SIG-M5 treated with dmso at 0.1 percent for 504 hours (cell line): Measurements from ENCODE around the gene OPN1MW3.
"Not testable (repeated sequence)": the region's sequence is repeated elsewhere in the genome, so short reads cannot be mapped to it uniquely, and the experiment has no call there.

ENCODE experiments used
- DNase-seq: peaks from one replicate; lab custom pipeline; 2025; ENCODE audit not compliant: unreplicated experiment; lab: John Stamatoyannopoulos, UW

Gene OPN1MW3

DNA sequence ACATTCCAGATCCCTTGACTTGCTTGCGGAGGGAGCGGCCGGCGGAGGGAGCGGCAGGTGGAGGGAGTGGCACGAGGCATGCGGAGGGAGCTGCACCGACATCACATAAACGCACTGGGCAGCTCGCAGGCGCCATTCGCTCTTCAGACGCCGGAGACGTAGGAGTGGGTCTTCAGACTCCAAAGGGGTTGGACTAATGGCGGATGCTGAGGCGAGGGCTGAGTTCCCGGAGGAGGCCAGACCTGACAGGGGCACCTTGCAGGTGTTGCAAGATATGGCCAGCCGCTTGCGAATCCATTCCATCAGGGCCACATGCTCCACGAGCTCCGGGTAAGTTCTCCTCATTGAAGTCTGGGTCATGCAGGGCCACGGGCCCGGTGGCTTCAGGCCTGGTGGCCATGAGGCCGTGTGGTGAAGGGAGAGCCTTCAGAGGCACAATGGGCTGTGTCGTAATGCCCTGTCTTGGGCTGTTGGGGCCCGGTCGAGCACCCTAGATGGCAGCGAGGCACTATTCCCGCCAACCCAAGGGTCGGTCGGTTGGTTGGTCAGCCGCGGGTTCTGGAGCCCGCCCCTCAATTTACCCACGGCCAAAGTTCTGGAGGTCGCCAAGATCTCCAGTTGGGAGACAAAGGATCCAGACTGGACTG, 38.4 kb downstream of the OPN1MW3 start, which contains the start of gene TKTL1:
TSS of gene TKTL1 (plus strand) at position 132 of the 647 bp plus-strand sequence. CDS start at position 197, 65 bp downstream.
- no peak for DNase-seq

DNA sequence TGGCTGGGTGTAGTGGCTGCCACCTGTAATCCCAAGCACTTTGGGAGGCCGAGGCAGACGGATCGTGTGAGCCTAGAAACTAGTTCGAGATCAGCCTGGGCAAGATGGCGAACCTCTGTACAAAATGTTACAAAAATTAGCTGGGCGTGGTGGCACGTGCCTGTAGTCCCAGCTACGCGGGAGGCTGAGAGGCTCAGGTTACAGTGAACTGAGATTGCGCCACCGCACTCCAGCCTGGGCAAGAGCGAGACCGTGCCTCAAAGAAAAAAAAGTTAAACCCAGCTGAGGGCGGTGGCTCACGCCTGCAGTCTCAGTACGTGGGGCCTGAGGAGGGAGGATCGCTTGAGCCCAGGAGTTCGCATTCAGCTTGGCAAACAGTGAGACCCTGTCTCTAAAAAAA, 39.3 kb downstream of the OPN1MW3 start:
- no peak for DNase-seq

DNA sequence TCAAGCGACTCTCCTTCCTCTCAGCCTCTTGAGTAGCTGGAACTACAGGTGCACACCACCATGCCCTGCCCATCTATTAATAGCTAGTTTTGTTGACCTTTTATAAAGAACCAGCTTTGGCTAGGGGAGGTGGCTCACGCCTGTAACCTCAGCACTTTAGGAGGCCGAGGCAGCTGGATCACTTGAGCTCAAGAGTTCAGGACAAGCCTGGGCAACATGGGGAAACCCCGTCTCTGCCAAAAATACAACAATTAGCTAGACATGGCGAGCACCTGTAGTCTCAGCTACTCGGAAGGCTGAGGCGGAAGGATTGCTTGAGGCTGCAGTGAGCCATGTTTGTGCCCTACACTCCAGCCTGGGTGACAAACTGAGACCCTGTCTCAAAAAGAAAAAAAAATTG, 40.9 kb downstream of the OPN1MW3 start:
- no peak for DNase-seq

DNA sequence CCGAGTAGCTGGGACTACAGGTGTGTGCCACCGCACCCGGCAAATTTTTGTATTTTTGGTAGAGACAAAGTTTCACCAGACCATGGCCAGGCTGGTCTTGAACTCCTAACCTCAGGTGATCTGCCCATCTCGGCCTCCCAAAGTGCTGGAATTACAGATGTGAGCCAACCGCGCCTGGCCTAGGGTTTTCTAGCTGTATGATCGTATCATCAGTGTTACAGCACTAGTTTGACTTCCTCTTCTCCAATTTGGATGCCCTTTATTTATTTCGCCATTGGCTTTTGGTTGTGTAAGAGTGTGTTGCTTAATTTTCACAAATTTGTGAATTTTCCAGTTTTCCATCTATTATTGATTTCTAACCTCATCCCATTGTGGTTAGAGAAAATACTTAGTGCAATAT, 43.4 kb downstream of the OPN1MW3 start:
- peak; percentile 78 for DNase-seq

DNA sequence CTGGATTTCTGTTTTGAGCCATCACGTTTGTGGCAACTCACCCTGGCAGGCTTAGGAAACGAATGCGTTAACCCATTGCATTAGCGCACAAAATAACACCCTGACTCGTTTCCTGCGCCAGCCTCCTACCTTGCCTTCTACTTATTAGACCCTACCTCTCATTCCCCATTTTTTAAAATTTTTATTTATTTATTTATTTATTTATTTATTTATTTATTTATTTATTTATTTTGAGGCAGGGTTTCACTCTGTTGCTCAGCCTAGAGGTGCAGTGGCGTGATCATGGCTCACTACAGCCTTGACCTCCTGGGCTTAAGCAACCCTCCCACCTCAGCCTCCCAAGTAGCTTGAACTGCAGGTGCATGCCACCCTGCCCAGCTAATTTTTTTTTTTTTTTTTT, 45.6 kb downstream of the OPN1MW3 start:
- DNase-seq, result not testable (repeated sequence)

DNA sequence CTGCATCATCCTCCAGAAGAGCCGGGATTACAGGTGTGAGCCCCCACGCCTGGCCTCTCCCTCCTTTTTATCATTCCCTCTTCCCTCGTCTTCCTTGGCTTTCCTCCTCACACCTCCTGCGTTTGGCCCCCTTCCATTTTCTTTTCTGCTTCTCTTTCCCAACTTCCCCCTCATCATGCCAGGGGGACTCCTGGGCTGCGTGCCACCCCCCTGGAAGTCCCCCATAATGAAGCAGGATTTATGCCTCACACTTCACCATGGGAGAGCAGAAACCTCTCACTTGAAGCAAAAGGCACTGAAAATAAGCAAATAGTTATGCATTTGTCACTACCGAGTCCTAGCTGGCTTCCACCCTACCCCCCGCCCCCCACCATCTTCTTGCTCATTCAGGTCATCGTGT, 46.1 kb downstream of the OPN1MW3 start:
- no peak for DNase-seq

DNA sequence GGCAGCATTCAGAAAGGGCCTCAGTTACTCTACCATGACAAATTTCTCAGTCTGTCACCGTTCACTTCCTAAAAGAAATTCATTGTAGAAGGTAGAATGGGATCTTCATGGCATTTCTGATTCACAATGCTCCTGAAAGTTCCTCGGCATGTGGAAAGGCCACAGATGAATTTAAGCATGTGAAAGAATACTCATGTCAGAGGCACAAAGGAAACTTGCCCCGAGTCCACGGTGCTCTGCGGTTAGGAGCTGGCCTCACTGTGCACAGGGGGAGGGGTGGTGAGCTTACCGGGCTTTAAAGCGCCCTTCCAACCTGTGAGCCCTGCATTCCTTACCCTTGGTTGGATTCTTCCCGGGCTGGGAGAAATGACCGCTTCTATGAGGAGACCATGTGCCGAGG, 47.5 kb downstream of the OPN1MW3 start:
- DNase-seq, result no peak

DNA sequence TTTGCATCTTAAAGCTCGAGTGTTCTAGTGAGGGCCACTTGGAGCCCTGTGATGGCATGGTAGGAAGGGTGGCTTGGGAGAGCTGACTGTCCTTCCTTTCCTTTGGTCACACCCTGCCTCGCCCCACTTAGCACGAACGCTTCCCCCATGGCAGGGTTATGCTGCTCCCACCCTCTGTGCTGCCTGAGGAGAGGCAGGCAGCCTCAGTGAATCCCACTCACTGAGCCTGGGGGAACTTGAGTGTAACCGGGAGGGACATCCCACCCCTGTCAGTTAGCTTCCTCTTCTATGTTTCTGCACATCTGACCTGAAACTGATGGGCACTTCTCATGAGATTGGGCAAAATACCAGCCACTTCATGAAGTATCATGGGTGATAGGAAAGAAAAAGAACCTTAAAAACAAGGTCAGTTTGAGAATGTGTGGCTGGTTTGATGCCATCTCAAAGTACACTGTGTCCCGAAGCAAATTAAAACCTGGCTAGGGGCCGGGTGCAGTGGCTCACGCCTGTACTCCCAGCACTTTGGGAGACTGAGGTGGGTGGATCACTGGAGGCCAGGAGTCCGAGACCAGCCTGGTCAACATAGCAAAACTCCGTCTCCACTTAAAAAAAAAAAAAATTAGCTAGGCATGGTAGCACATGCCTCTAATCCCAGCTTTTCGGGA, 48.3 kb downstream of the OPN1MW3 start:
- no peak for DNase-seq

DNA sequence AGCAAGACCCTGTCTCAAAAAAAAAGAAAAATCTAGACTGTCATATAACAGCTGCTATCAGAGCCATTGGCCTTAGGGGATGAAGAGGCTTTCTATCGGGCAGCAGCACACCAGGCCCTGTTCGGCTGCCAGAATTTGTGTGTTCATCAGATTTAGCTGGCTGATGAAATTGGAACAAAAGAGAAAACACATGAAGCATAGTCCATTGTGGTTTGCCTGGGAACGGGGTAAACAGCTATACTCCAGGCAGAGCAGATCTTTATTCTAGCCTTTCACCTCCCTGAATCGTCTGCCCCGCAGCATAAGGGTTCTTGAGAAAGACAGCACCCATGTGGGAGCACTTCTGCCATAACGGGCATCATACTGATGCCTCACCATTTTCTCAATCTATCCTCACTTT, 49.8 kb downstream of the OPN1MW3 start:
- DNase-seq, result no peak

DNA sequence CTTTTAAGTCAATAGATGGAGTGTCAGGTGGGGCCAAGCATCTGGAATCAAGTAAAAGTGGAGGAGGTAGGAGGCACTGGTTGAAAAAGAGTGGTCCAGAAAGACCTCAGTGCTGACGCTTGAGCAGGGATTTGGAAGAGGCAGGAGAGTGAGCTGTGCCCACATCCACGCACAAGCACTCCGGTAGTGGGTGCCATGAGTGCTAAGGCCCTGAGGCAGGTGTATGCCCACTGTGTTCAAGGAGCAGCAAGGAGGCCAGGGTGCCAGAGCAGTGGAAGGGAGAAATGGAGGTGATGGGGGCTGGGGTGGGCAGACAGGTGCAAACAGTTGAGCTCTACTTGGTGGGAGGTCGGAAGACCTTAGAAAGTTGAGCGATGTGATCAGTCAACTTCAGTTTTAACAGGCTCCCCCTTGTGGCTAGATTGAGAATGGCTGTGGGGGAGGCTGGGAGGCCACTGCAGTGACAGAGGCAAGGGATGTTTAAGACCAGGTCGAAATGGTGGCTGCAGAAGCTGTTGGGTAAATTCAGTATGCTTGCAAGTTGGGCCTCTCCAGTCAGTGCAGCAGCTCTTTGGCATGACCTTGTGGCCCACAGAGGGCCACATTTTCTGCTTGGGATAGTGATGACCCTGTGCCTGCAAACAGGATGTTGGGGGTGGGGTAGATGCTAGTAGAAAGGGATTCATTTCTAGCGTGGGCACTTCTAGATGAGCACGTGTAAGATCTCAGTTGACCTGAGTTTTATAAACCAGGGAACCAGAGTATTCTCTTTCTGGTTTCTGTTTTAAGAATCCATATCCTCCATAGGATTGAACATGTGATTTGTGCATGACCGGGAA, 50.9 kb downstream of the OPN1MW3 start:
- peak; percentile 40 for DNase-seq

DNA sequence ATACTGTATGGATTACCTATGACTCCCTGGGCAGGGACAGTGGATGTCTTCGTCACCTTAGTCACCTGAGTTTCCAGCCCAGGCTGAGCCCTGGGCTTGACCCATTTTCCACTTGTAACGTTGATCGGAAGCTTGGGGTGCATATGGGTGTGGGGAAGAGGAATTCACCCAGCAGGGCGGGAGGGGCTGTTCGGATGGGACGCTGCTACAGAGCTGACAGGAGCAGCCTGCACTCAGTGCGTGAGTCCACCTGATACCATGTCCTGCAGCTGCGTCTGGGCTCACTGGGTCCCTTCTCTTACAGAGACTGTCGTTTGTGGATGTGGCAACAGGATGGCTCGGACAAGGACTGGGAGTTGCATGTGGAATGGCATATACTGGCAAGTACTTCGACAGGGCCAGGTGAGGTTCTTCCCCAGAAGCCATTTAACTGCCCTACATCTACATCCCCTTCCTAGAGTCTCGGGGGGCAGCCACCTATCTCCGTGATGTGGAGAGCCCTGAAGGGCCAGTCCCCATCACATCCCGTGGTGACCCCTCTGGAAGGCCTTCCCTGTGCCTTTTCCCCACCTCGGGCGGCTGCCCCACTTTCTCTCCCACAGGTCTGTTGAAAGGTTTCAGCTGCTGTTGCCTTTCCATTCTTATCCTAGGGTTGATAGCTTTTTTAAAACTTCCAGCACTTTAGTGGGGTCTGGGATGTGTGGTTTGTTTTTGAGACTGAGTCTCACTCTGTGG, 51.8 kb downstream of the OPN1MW3 start:
- DNase-seq, result no peak

DNA sequence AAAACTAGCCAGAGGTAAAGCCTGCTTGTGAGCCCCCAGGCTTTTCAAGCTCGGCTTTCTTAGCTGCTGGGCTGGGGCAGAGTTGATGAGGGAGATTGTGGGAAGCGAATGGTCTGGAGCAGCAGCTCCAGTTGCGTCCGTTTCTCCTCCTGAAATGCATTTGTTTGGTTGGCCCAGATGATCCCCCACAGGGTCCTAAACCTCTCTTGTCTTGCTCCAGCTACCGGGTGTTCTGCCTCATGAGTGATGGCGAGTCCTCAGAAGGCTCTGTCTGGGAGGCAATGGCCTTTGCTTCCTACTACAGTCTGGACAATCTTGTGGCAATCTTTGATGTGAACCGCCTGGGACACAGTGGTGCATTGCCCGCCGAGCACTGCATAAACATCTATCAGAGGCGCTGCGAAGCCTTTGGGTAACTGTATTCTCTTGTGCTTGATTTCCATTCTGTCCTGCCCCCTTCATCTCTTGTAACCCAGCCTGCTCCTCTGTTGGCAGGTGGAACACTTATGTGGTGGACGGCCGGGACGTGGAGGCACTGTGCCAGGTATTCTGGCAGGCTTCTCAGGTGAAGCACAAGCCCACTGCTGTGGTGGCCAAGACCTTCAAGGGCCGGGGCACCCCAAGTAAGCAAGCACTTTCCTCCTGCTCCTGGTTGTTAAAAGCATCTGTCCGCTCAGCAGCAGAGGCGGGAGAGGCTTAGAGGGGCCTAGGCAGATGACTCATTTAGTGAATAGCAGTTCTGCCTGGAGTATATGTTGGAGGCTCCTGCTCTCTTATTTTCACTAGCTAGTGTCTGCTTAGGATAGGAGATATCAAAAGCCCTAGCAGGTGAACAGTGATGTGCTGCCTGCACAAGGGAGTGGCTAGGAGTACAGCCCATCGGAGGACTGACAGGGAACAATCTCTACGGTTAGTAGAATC, 53.5 kb downstream of the OPN1MW3 start:
- no peak for DNase-seq

DNA sequence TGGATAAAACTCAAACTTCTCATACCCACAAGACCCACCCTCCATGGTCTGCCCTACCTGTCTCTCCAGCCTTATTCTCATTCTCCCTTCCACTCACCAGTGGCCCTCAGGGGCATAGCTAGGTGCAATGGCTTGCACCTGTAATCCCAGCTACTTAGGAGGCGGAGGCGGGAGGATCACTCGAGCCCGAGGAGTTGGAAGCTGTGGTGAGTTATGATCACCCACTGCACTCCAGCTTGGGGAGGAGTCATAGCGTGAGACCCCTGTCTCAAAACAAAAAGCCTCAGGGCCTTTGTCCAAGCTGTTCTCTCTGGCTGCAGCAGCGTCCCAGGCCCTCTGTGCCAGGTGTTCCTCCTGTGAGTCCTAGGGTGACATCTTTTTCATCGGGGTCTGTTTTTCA, 54.7 kb downstream of the OPN1MW3 start:
- no peak for DNase-seq

DNA sequence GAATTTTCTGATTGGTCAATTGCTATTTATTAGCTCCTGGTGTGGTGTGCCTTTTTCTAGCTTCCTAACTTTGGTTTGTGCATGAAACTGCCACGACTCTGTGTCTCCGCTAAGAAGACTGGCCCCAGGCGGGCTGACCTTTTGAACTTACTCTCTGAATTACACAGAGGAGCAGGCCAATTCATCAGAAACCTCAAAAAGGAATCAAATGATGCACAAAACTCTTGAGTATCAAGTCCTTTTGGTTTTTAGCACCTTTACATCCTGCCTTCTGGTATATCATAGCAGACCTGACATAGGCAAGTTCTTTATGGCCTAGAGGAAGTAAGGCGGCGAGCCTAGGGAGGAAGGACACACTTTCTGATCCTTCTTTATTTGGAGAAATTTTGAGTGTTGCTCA, 55.8 kb downstream of the OPN1MW3 start:
- DNase-seq, result no peak

DNA sequence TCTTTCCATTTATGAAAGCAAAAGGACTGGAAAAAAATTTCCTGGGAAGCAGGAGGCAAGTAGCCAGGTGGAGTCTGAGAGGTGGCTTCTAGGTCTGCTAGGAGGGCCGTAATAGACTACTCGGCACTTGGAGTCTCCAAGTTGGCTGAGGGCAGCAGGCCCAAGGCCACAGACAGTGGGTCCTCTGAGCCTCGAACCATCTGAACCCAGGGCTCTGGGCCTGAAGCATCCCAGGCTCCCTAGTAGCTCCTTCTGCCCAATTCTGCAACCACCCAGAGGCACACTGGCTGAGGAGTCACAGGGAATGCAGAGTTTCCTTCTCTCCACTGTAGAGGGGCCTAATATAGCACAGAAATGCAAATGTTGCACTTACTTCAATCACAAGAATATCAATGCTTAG, 58.0 kb downstream of the OPN1MW3 start:
- no peak for DNase-seq

DNA sequence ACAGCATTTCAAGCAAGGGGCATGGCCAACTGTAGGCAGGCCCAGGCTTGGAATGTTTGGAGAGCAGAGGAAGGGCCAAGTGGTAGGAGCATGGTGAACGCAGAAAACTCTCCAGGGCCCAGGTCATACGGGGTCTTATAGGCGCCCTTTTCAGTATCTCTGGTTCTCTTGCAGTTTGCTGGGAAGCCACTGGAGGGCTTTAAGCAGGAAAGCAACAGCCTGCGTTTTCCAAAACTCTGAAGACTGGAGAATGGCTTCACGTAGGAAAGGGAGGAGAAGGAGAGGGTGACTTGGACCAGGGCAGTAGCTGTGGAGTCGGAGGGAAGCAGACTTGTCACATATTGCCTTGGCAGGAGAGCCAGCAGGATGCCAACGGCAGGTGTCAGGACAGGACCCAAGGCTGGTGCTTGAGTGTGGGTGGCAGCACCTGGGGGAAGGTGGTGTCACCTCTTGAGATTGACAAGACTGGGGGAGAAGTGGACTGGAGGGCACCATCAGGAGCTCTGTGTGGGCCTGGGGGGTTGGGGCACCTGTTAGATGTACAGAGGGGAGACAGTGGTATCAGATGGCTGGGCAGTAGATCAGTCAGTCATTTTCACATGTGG, 60.1 kb downstream of the OPN1MW3 start:
- no peak for DNase-seq

DNA sequence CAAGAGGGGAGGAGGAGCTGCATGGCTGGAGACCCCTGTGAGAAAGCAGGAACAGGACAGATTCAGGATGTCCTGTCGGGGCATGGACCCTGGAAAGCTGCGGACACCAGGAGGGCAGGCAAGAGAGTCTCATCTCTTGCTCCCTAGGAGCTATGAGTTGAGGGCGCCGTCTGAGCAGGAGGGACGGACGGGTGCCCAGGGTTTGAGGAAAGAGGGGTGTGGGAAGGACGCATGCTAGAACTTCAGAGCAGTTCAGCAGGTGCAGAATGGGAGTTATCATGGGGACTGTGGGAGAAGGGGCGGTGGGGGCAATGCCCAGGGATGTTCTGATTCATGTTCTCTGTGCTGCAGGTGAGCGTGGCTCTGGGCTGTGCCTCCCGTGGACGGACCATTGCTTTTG, 63.0 kb downstream of the OPN1MW3 start:
- DNase-seq, result no peak
